Chondrocyte (in vitro differentiated cells): ENCODE data around the gene EFL1. TPM values are rescaled to one million over a fixed set of nuclear protein-coding genes. Genes with fewer than 3 reads are reported as not detected.
A peak's percentile ranks its signal among the peaks of the same experiment; 100 is the strongest.

ENCODE experiments used
- DNase-seq: peaks from one replicate; pipeline ENCODE4 v3.0.0; 2021; ENCODE audit warnings: mixed read lengths, low spot score
- H3K27ac Mint-ChIP-seq: one replicate; pipeline ENCODE4 v1.8.0; 2021; ENCODE audit warnings: mild to moderate bottlenecking, moderate library complexity, mixed read lengths; ENCODE audit not compliant: unreplicated experiment
- H3K27me3 Mint-ChIP-seq: 2 replicates; pipeline ENCODE4 v1.8.0; 2021; ENCODE audit warnings: low read depth, mixed read lengths
- H3K36me3 Mint-ChIP-seq: 2 replicates; pipeline ENCODE4 v1.8.0; 2021; ENCODE audit warnings: low read depth, mixed read lengths
- H3K4me1 Mint-ChIP-seq: 2 replicates; pipeline ENCODE4 v1.8.0; 2021; ENCODE audit warnings: low read depth, mild to moderate bottlenecking, mixed read lengths
- H3K4me3 Mint-ChIP-seq: one replicate; pipeline ENCODE4 v1.8.0; 2021; ENCODE audit warnings: mild to moderate bottlenecking, moderate library complexity, mixed read lengths; ENCODE audit not compliant: unreplicated experiment
- H3K9me3 Mint-ChIP-seq: 2 replicates; pipeline ENCODE4 v1.8.0; 2021; ENCODE audit warnings: low read depth, mixed read lengths
- total RNA-seq: library from RNA; stranded (reverse); gene quantifications from 3 replicates; pipeline ENCODE4 v1.2.1, GENCODE V29; 2021
- TF ChIP-seq, protein P1 (sequence below): fragments of 200-600 bp; sonication (generic); IDR thresholded peaks from 2 replicates; pipeline ENCODE4 v1.5.0; 2021; ENCODE audit warnings: antibody characterized with exemption, mild to moderate bottlenecking, moderate library complexity

EFL1 gene
- total RNA-seq, 1 donor from 2014 or later: 16.6 TPM

GRCh38 chr15:82150645-82151044, 111.9 kb downstream of the EFL1 start:
- TF ChIP-seq, protein P1, sequence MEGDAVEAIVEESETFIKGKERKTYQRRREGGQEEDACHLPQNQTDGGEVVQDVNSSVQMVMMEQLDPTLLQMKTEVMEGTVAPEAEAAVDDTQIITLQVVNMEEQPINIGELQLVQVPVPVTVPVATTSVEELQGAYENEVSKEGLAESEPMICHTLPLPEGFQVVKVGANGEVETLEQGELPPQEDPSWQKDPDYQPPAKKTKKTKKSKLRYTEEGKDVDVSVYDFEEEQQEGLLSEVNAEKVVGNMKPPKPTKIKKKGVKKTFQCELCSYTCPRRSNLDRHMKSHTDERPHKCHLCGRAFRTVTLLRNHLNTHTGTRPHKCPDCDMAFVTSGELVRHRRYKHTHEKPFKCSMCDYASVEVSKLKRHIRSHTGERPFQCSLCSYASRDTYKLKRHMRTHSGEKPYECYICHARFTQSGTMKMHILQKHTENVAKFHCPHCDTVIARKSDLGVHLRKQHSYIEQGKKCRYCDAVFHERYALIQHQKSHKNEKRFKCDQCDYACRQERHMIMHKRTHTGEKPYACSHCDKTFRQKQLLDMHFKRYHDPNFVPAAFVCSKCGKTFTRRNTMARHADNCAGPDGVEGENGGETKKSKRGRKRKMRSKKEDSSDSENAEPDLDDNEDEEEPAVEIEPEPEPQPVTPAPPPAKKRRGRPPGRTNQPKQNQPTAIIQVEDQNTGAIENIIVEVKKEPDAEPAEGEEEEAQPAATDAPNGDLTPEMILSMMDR: no peak
- no peaks in the 10 kb centered on the region for H3K27me3 Mint-ChIP-seq
- no peak overlapping the region for H3K27ac Mint-ChIP-seq
- H3K36me3 Mint-ChIP-seq: peaks cover 13% of the 10 kb centered on the region
- peaks cover 1% of the 10 kb centered on the region for H3K9me3 Mint-ChIP-seq
- no peak for DNase-seq
- no peak overlapping the region for H3K4me3 Mint-ChIP-seq
- peaks cover 21% of the 10 kb centered on the region for H3K4me1 Mint-ChIP-seq

GRCh38 chr15:82146990-82147461, 115.5 kb downstream of the EFL1 start:
- H3K4me1 Mint-ChIP-seq: peaks cover 22% of the 10 kb centered on the region
- H3K27ac Mint-ChIP-seq: peak overlapping the region; percentile 92
- peaks cover 10% of the 10 kb centered on the region for H3K36me3 Mint-ChIP-seq
- TF ChIP-seq, protein P1: no peak
- no peaks in the 10 kb centered on the region for H3K27me3 Mint-ChIP-seq
- no peaks in the 10 kb centered on the region for H3K9me3 Mint-ChIP-seq
- DNase-seq: no peak
- H3K4me3 Mint-ChIP-seq: no peak overlapping the region

DNA sequence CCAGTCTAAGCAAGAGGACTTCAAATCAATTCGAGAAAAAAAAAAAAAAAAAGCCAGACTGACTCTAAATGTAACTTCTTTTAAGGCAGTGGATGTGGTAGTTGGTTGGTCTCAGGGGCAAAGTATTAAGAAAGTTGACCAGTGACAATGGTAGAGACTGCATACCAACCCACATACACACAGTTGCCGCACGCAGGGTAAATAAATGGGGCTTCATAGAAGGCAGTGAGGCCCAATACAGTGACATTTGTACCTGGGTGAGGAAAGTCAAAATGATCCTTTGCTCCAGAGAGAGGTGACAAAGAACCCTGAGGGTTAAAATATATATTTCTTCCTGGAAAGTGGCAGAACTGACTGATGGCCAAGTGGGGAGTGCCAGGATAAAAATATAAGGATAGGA, 116.0 kb downstream of the EFL1 start:
- Mint-ChIP-seq H3K4me1 (peaks cover 22% of the 10 kb centered on the region), H3K27ac (peak overlapping the region; percentile 92), H3K9me3 (no peaks in the 10 kb centered on the region), H3K36me3 (peaks cover 6% of the 10 kb centered on the region), H3K27me3 (no peaks in the 10 kb centered on the region), H3K4me3 (no peak overlapping the region)
- no peak for DNase-seq
- TF ChIP-seq, protein P1: no peak

DNA sequence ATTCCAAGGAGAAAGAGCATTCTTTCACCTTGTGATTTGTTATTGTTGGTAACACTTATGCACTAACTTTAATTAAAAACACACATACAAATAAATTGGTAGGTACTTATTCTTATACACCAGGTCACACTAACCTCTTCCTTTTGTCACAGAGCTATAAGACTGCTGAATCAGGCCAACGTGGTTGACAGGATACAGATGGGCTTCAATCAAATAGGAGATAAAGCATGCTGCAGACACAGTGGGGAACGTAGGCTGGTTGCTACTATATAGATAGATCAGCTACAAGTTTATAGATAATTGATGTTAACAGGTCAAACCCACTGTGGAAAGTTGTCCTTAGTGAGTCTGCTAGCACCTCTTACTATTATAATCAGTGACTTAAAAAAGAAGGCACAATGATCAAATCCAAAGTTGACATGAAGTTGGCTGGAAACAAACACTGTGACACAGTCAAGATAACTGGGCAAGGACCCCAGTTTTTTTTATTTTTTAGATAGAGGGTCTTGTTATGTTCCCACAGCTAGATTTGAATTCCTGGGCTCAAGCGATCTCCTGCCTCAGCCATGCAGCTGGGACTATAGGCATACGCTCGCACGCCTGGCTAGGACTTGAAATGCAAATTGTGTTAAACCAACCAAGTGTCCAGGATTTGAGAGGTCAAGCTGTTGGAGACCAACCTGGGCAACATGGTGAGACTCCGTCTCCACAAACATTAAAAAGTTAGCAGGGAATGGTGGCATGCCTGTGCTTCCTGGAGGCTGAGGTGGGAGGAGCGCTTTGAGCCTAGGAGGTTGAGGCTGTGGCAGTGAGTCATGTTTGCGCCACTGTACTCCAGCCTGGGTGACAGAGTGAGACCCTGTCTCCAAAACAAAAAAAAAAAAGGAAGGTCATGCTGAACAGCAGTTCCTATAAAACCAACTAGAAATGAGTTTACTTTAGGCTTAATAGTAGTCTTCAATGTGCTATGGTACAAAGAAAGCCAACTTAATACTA, 118.8 kb downstream of the EFL1 start:
- TF ChIP-seq, protein P1: no peak
- H3K9me3 Mint-ChIP-seq: no peaks in the 10 kb centered on the region
- H3K36me3 Mint-ChIP-seq: no peaks in the 10 kb centered on the region
- peaks cover 45% of the 10 kb centered on the region for H3K4me1 Mint-ChIP-seq
- DNase-seq: no peak
- H3K27me3 Mint-ChIP-seq: no peaks in the 10 kb centered on the region
- no peak overlapping the region for H3K4me3 Mint-ChIP-seq
- H3K27ac Mint-ChIP-seq: no peak overlapping the region

DNA sequence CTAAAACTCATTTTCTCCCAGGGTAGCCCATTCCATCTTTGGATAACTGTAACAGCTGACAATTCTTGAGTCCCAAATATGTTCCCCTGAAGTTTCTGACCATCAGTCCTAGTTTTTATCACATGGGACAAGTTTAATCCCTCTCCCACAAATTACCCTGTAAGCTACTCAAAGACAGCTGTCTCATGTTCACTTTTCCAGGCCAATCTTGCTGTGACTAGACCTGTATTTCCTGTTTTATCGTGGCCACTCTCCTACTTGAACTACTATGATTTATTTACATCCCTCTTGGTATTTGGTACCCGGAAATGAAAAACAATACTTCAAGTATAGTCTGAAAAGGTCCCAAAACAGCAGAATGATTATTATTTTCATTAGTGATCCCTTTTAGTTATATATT, 121.6 kb downstream of the EFL1 start:
- no peak for DNase-seq
- peaks cover 4% of the 10 kb centered on the region for H3K36me3 Mint-ChIP-seq
- no peaks in the 10 kb centered on the region for H3K27me3 Mint-ChIP-seq
- peak overlapping the region; percentile 68 for H3K27ac Mint-ChIP-seq
- no peak overlapping the region for H3K4me3 Mint-ChIP-seq
- TF ChIP-seq, protein P1: no peak
- no peaks in the 10 kb centered on the region for H3K9me3 Mint-ChIP-seq
- peaks cover 50% of the 10 kb centered on the region for H3K4me1 Mint-ChIP-seq
